Skeletal muscle satellite cell (primary cell): ENCODE data around the gene SYT11.

Experiments used
- H3K27me3 ChIP-seq: 2 replicates; pipeline ENCODE4 v1.7.0; 2013; ENCODE audit warnings: low read length; ENCODE audit not compliant: control insufficient read depth, insufficient read depth
- H3K36me3 ChIP-seq: 2 replicates; pipeline ENCODE4 v1.7.0; 2013; ENCODE audit warnings: mild to moderate bottlenecking, control low read depth, low read length; ENCODE audit not compliant: insufficient read depth
- H3K4me1 ChIP-seq: 2 replicates; pipeline ENCODE4 v1.7.0; 2013; ENCODE audit warnings: low read length; ENCODE audit not compliant: control insufficient read depth, insufficient read depth
- H3K4me2 ChIP-seq: 2 replicates; pipeline ENCODE4 v1.7.0; 2013; ENCODE audit warnings: mild to moderate bottlenecking, low read length
- H3K4me3 ChIP-seq: 2 replicates; pipeline ENCODE4 v1.7.0; 2013; ENCODE audit warnings: low read length
- H3K9ac ChIP-seq: 2 replicates; pipeline ENCODE4 v1.7.0; 2013; ENCODE audit warnings: mild to moderate bottlenecking, low read depth, low read length, moderate library complexity
- H3K9me3 ChIP-seq: replicated peaks from 2 replicates; pipeline ENCODE4 v1.7.0; 2013; ENCODE audit warnings: mild to moderate bottlenecking, control low read depth, low read length

Gene SYT11

DNA sequence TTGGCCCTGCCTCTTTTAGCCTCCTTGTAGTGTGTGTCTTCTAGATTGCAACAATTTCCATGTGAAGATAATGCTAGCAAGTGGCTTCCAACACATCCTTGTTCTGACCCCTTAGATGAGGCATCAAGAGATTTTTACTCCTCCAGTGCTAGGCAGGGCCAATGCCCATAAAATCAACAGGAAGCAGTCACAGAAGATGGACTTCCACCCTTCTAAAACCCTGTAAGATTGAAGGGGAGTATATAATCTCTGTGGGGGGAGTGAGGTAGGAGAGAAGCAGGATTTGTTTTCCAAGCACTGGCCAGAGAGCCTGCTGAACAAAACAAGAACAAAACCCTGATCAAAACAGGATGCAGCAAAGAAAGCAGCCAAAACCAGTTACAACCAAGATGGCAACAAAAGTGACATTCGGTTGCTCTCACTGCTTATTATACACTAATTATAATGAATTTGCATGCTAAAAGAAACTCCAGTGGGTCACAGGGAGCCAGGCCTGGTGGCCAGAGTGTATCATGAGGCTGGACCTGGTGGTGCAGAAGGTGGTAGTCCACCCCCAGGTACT lies 14.4 kb upstream of the SYT11 start:
- Histone ChIP-seq H3K36me3 (peaks cover 37% of the 10 kb centered on the region), H3K4me3 (no peak overlapping the region), H3K27me3 (no peaks in the 10 kb centered on the region), H3K9ac (no peak overlapping the region), H3K4me1 (no peaks in the 10 kb centered on the region), H3K4me2 (no peak overlapping the region), H3K9me3 (no peaks in the 10 kb centered on the region)

DNA sequence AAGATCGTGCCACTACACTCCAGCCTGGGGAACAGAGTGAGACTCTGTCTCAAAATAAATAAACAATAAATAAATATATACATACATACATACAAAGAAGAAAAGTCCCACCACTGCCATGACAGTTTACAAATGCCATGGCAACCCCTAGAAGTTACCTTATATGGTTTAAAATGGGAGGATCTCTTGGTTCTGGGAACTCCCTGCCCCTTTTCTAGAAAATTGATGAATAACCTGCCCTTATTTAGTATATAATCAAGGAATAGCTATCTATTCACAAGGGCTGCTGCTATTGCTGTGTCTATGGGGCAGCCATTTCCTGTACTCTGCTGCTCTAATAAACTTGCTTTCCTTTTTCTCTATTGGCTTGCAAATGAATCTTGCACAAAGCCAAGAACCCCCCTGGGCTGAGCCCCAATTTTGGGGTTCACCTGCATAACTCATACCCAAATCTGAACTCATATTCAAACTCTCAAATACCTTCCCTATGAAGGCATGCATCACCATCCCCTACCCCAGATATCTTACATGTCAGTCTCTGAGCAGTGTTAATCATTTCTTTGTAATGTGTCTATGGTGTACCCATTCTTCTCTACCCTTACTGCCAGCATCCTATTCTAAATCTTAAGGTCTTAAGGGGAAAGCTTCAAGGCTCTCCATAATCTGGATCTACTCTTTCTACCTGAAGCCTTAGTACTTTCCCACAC lies 11.4 kb upstream of the SYT11 start:
- Histone ChIP-seq H3K27me3 (no peaks in the 10 kb centered on the region), H3K4me1 (no peaks in the 10 kb centered on the region), H3K36me3 (peaks cover 40% of the 10 kb centered on the region), H3K9ac (no peak overlapping the region), H3K4me3 (no peak overlapping the region), H3K4me2 (no peak overlapping the region), H3K9me3 (no peaks in the 10 kb centered on the region)

DNA sequence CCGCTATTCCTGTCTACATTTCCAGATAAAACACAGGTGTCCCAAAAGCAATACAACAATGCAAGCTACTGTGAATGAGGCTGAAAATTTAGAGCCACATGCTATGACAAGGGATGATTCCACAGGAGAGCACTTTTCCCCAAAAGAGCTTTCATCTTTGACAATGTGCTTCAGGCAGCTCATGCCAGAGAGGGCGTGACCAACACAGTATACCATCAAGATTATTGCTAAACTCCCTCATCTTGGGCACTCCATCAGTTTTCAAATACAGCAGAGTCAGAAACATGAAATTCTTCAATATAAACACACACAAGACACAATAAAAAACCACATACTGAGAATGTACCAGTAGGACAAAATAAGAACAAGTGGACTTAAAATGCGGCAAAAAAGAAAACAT lies 9.0 kb upstream of the SYT11 start:
- H3K9me3 ChIP-seq, result no peaks in the 10 kb centered on the region
- no peak overlapping the region for H3K4me2 ChIP-seq
- H3K36me3 ChIP-seq, result peaks cover 42% of the 10 kb centered on the region
- H3K9ac ChIP-seq, result no peak overlapping the region
- no peaks in the 10 kb centered on the region for H3K27me3 ChIP-seq
- H3K4me3 ChIP-seq, result no peak overlapping the region
- H3K4me1 ChIP-seq, result no peaks in the 10 kb centered on the region

DNA sequence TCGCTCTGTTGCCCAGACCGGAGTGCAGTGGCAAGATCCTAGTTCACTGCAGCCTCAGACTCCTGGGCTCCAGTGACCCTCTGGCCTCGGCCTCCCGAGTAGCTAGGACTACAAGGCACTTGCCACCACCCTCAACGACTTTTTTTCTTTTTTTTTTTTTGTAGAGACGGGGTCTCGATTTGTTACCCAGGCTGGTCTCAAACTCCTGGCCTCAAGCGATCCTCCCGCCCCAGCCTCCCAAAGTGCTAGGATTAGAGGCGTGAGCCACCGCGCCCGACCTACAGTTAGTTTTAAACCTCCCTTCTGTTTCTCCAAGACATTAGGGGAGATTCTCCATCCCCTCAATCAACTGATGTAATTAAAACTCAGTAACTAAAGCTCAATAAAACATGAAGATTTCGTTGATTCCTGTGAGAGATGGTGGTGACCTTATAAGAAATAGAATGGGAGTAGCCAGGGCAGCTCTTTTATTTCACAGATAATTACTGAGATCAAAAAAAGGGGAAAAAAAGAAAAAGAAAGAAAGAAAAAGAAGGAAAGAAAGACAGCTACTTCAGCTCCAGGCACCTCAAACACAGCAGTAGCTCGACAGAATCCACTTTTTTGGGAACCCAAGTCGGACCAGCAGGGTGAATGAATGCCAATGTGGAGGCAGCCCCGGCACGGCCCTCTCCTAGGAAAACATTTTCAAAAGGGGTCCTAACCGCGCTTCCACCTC lies 3.0 kb upstream of the SYT11 start:
- H3K4me1 ChIP-seq, result peaks cover 16% of the 10 kb centered on the region
- no peaks in the 10 kb centered on the region for H3K27me3 ChIP-seq
- no peaks in the 10 kb centered on the region for H3K9me3 ChIP-seq
- H3K4me2 ChIP-seq, result peak overlapping the region; percentile 87
- H3K36me3 ChIP-seq, result peaks cover 23% of the 10 kb centered on the region
- H3K4me3 ChIP-seq, result peak overlapping the region; percentile 100
- H3K9ac ChIP-seq, result peak overlapping the region; percentile 97

DNA sequence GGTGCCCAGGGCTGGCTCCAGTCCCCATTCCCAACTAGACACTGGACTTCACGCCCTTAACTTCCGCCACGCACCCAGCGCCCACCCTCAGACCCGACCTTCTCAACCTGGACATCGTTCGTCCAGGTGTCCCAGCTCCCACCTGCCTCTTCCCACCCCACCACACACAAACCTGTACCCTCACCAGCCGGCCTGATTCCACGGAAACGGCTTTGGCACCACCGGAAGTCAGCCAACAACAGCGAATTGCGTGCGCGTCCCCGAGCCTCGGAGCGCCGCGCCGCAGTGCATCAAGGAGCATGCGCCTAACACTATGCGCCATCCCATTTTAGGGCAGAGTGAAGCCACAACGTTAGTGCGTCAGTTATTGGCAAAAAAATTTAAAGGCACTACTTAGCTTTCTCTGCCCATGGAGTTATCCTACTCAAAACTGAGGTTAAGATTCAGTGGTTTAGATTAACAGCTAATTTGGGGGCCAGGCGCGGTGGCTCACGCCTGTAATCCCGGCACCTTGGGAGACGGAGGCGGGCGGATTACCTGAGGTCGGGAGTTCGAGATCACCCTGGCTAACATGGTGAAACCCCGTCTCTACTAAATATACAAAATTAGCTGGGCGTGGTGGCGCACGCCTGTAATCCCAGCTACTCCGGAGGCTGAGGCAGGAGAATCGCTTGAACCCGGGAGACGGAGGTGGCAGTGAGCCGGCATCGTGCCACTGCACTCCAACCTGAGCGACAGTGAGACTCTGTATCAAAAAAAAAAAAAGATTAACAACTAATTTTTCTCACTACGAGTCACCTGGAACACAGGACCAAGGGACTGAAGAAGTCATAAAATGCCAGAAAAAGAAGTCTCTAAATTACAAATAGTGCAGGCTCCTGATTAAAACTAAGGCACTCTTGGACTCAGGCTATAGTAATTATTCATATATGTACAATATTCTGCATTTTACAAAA lies 2.1 kb upstream of the SYT11 start, which contains the start of gene GON4L:
Gene GON4L, minus strand, starts transcription at position 240 of the 956 bp plus-strand sequence. CDS start 3,434 bp downstream, outside the sequence.
- peak within 1 kb of the TSS; percentile 87 for H3K4me2 ChIP-seq
- peak within 1 kb of the TSS; percentile 100 for H3K4me3 ChIP-seq
- peaks cover 16% of the 10 kb centered on the region for H3K4me1 ChIP-seq
- H3K9me3 ChIP-seq, result no peaks in the 10 kb centered on the region
- H3K27me3 ChIP-seq, result no peaks in the 10 kb centered on the region
- H3K9ac ChIP-seq, result peak within 1 kb of the TSS; percentile 97
- peaks cover 23% of the 10 kb centered on the region for H3K36me3 ChIP-seq

DNA sequence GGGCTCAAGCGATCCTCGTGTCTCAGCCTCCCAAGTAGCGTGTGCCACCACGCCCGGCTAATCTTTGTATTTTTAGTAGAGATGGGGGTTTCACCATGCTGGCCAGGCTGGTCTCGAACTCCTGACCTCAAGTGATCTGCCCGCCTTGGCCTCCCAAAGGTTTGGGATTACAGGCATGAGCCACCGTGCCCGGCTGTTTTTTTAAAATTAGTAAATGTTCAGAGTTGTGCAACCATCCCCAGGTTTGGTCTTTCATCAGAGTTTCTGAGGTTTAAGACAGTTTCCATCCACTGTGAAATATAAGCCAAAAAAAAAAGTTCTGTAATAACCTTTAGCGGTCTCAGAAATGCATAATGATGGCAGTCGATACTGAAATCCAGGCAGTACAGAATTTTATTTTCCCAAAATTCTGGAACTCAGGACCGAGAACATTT lies 550 bp upstream of the SYT11 start:
- Histone ChIP-seq H3K4me2 (peak overlapping the region; percentile 81), H3K9me3 (no peaks in the 10 kb centered on the region), H3K36me3 (peaks cover 10% of the 10 kb centered on the region), H3K27me3 (no peaks in the 10 kb centered on the region), H3K4me3 (peak overlapping the region; percentile 73), H3K9ac (peak overlapping the region; percentile 80), H3K4me1 (peaks cover 16% of the 10 kb centered on the region)

DNA sequence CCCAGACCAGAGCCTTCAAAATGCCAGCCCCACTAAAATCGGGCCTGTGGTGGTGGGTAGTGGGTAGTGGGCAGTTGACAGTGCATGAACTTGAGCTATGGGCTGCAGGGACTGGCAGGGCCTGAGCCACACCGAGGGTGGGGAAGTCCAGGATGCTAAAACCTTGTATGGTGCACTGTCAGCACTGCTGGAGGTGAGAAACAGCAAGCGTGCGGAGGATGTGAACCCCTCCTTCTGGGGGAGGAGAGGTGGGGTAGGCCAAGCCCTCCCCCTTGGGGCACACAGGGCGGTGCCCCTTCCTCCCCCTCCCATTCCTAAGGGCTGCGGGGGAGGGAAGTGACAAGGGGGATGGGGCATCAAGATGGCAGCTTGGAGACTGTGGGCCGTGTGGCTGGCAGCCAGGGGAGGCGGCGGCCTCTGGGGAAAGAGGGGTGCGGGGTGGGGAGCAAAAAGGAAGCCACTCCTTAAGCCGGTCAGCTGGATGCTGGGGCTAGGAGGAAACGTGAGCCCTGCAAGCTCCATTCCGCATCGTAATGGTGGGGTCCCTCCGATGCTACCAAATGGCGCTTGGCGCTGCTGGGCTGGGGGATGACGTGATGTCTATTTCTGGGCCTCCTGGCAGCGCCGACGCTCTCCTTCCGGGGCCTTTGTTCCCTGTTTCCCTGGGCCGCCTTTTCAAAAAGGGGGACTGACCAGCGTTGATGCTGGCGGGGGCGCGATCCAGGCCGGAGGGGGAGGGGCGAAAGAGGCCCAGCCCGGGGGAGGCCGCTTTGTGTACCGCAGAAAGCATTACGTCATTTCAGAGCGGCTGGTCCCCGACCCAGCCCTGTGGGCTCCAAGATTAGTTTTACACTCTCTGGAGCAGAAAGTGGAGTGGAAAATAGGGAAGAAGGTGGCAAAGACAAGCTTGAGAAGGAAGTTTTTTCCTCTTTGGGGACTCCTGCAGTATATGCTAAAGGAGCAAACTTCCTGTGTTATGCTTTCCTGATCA lies 809 bp downstream of the SYT11 start:
- Histone ChIP-seq H3K9ac (peak overlapping the region; percentile 90), H3K9me3 (no peaks in the 10 kb centered on the region), H3K4me3 (peak overlapping the region; percentile 73), H3K36me3 (peaks cover 3% of the 10 kb centered on the region), H3K4me1 (peaks cover 16% of the 10 kb centered on the region), H3K27me3 (no peaks in the 10 kb centered on the region), H3K4me2 (peak overlapping the region; percentile 84)

DNA sequence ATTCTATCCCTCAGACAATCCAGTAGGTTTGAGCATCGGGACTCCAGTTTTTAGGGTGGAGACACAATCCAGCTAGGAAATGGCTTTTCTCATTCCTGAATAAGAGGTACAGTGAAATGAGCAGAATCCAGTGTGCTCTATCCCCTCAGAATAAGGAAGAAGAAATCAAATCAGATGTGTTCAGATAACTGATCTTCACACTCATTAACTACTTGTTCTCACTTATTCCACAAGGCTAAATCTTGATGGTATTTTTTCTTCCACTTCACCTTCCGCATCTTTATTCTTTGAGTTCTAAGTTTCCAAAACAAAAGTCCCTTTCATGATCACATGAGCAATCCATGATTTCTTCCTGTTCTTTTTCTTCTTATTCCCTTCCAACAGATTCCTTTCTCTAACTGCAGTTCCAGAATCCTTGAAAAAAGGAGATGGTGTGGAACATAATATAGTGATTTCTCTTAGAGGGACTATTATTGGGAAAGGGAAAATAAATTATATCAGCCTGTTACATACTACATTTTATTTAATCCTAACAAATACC lies 1.7 kb downstream of the SYT11 start:
- no peaks in the 10 kb centered on the region for H3K9me3 ChIP-seq
- no peaks in the 10 kb centered on the region for H3K36me3 ChIP-seq
- H3K4me1 ChIP-seq, result peaks cover 16% of the 10 kb centered on the region
- peak overlapping the region; percentile 84 for H3K4me2 ChIP-seq
- peak overlapping the region; percentile 73 for H3K4me3 ChIP-seq
- no peaks in the 10 kb centered on the region for H3K27me3 ChIP-seq
- H3K9ac ChIP-seq, result peak overlapping the region; percentile 90

DNA sequence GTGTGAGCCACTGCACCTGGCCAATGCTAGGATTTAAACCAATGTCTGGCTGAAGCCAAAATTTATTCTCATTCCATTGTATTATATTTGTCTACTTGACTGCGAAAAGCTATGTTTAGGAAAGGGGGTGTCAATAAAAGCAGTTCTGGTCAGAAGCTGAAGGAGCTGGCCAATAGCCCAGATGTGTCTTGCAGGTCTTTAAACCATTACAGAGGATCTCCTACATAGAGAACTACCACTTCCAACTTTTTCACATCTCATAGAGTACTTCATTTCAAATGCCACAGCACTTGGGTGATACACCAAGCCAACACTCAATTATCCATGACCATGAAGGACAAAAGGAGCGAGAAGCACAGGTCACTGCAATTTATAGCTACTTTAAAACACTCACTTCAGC lies 2.5 kb downstream of the SYT11 start:
- H3K36me3 ChIP-seq, result no peaks in the 10 kb centered on the region
- peaks cover 16% of the 10 kb centered on the region for H3K4me1 ChIP-seq
- H3K9me3 ChIP-seq, result no peaks in the 10 kb centered on the region
- H3K9ac ChIP-seq, result no peak overlapping the region
- no peak overlapping the region for H3K4me3 ChIP-seq
- no peaks in the 10 kb centered on the region for H3K27me3 ChIP-seq
- H3K4me2 ChIP-seq, result no peak overlapping the region

DNA sequence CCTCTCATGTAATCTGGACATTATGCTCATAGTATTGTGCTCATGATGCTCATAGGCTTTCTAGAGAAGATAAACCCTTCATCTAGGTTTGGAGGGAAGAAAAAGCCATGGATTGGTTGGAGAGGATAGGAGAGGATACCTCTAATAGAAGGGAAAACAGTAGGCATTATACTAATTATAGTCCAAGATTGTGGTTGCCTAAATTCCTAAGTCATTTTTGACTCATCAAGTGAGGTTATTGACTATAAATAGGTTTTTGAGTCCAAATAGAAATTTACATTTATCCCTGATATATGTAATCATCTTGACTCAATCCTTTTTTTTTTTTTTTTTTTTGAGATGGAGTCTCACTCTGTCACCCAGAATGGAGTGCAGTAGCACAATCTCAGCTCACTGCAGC lies 5.0 kb downstream of the SYT11 start:
- no peaks in the 10 kb centered on the region for H3K27me3 ChIP-seq
- no peaks in the 10 kb centered on the region for H3K9me3 ChIP-seq
- no peak overlapping the region for H3K9ac ChIP-seq
- H3K4me1 ChIP-seq, result peaks cover 16% of the 10 kb centered on the region
- H3K4me2 ChIP-seq, result no peak overlapping the region
- no peak overlapping the region for H3K4me3 ChIP-seq
- peaks cover 2% of the 10 kb centered on the region for H3K36me3 ChIP-seq
